Astrocyte (in vitro differentiated cells and primary cell): Measurements from ENCODE around the gene PITPNM2. TPM values are rescaled to one million over a fixed set of nuclear protein-coding genes. Genes with fewer than 3 reads are reported as not detected.

ENCODE experiments used
- DNase-seq: peaks from one replicate; pipeline ENCODE4 v3.0.0-alpha.2; 2010; ENCODE audit warnings: low read depth
- FAIRE-seq: peaks from 2 replicates; lab custom pipeline; 2011; peaks lifted over from hg19 to GRCh38; lab: Jason Lieb, UNC
- H2AFZ ChIP-seq: 2 replicates; pipeline ENCODE4 v1.6.0; 2012; ENCODE audit warnings: low read depth, low read length, inconsistent platforms
- H3K27ac ChIP-seq: 2 replicates; pipeline ENCODE4 v1.5.1; 2011; ENCODE audit warnings: low read depth, low read length, inconsistent platforms
- H3K27me3 ChIP-seq: 2 replicates; pipeline ENCODE4 v1.6.0; 2011; ENCODE audit warnings: low read length, inconsistent platforms; ENCODE audit not compliant: insufficient read depth
- H3K36me3 ChIP-seq: 2 replicates; pipeline ENCODE4 v1.5.1; 2011; ENCODE audit warnings: low read length, inconsistent platforms; ENCODE audit not compliant: insufficient read depth
- H3K4me1 ChIP-seq: 2 replicates; pipeline ENCODE4 v1.5.1; 2011; ENCODE audit warnings: low read length, inconsistent platforms; ENCODE audit not compliant: insufficient read depth
- H3K4me2 ChIP-seq: 2 replicates; pipeline ENCODE4 v1.6.0; 2012; ENCODE audit warnings: low read length, inconsistent platforms
- H3K4me3 ChIP-seq: 2 replicates; pipeline ENCODE4 v1.5.1; 2011; ENCODE audit warnings: low read depth, mild to moderate bottlenecking, low read length, inconsistent platforms; ENCODE audit not compliant: insufficient read depth
- H3K79me2 ChIP-seq: 2 replicates; pipeline ENCODE4 v1.6.0; 2012; ENCODE audit warnings: mild to moderate bottlenecking, low read length, inconsistent platforms; ENCODE audit not compliant: insufficient read depth
- H3K9ac ChIP-seq: 2 replicates; pipeline ENCODE4 v1.6.0; 2012; ENCODE audit warnings: mild to moderate bottlenecking, low read length, inconsistent platforms
- H3K9me3 ChIP-seq: 2 replicates; pipeline ENCODE4 v1.5.1; 2012; ENCODE audit warnings: low read depth, mild to moderate bottlenecking, low read length, inconsistent platforms; ENCODE audit not compliant: insufficient read depth
- H4K20me1 ChIP-seq: 2 replicates; pipeline ENCODE4 v1.6.0; 2012; ENCODE audit warnings: low read length, inconsistent platforms; ENCODE audit not compliant: insufficient read depth
- H3K27ac Mint-ChIP-seq: one replicate; pipeline ENCODE4 v1.8.0; 2021; ENCODE audit warnings: mild to moderate bottlenecking, mixed read lengths; ENCODE audit not compliant: unreplicated experiment
- H3K27me3 Mint-ChIP-seq: one replicate; pipeline ENCODE4 v1.8.0; 2021; ENCODE audit warnings: low read depth, mixed read lengths; ENCODE audit not compliant: unreplicated experiment
- H3K36me3 Mint-ChIP-seq: one replicate; pipeline ENCODE4 v1.8.0; 2021; ENCODE audit warnings: low read depth, mixed read lengths; ENCODE audit not compliant: unreplicated experiment
- H3K4me1 Mint-ChIP-seq: one replicate; pipeline ENCODE4 v1.8.0; 2021; ENCODE audit warnings: low read depth, mixed read lengths; ENCODE audit not compliant: unreplicated experiment
- H3K4me3 Mint-ChIP-seq: one replicate; pipeline ENCODE4 v1.8.0; 2021; ENCODE audit warnings: mild to moderate bottlenecking, moderate library complexity, mixed read lengths; ENCODE audit not compliant: unreplicated experiment
- H3K9me3 Mint-ChIP-seq: one replicate; pipeline ENCODE4 v1.8.0; 2021; ENCODE audit warnings: mild to moderate bottlenecking, mixed read lengths; ENCODE audit not compliant: unreplicated experiment
- EZH2 ChIP-seq: IDR thresholded peaks from 2 replicates; pipeline ENCODE4 v1.6.1; 2012; ENCODE audit warnings: mild to moderate bottlenecking, low read length, inconsistent platforms; ENCODE audit not compliant: insufficient read depth
- total RNA-seq: library from RNA; stranded (reverse); gene quantifications from 2 replicates; pipeline ENCODE4 v1.2.1, GENCODE V29; 2021
- TF ChIP-seq, protein P1 (sequence below): IDR thresholded peaks from 2 replicates; pipeline ENCODE4 v1.5.1; 2011; ENCODE audit warnings: low read depth, mild to moderate bottlenecking, inconsistent platforms, low read length, moderate library complexity; ENCODE audit not compliant: insufficient read depth

PITPNM2 gene
- total RNA-seq, 1 donor from 2014 or later = 13.2 TPM

- FAIRE-seq (no peak), DNase-seq (no peak)
- Mint-ChIP-seq H3K27me3 (no peaks in the 10 kb centered on the region), H3K4me3 (no peak overlapping the region), H3K36me3 (peaks cover 9% of the 10 kb centered on the region), H3K9me3 (no peaks in the 10 kb centered on the region), H3K4me1 (no peaks in the 10 kb centered on the region), H3K27ac (no peak overlapping the region)
- TF ChIP-seq, protein P1, sequence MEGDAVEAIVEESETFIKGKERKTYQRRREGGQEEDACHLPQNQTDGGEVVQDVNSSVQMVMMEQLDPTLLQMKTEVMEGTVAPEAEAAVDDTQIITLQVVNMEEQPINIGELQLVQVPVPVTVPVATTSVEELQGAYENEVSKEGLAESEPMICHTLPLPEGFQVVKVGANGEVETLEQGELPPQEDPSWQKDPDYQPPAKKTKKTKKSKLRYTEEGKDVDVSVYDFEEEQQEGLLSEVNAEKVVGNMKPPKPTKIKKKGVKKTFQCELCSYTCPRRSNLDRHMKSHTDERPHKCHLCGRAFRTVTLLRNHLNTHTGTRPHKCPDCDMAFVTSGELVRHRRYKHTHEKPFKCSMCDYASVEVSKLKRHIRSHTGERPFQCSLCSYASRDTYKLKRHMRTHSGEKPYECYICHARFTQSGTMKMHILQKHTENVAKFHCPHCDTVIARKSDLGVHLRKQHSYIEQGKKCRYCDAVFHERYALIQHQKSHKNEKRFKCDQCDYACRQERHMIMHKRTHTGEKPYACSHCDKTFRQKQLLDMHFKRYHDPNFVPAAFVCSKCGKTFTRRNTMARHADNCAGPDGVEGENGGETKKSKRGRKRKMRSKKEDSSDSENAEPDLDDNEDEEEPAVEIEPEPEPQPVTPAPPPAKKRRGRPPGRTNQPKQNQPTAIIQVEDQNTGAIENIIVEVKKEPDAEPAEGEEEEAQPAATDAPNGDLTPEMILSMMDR = no peak
- no peak for TF ChIP-seq EZH2
- Histone ChIP-seq H3K9ac (no peak overlapping the region), H3K4me2 (no peak overlapping the region), H3K27ac (no peak overlapping the region), H3K36me3 (peaks cover 19% of the 10 kb centered on the region), H3K27me3 (no peaks in the 10 kb centered on the region), H3K79me2 (no peaks in the 10 kb centered on the region), H3K4me1 (no peaks in the 10 kb centered on the region), H3K9me3 (no peaks in the 10 kb centered on the region), H3K4me3 (no peak overlapping the region), H4K20me1 (no peaks in the 10 kb centered on the region), H2AFZ (no peak overlapping the region)
Observed at GRCh38 chr12:123187637-123188036, 36.7 kb upstream of the PITPNM2 start.

DNA sequence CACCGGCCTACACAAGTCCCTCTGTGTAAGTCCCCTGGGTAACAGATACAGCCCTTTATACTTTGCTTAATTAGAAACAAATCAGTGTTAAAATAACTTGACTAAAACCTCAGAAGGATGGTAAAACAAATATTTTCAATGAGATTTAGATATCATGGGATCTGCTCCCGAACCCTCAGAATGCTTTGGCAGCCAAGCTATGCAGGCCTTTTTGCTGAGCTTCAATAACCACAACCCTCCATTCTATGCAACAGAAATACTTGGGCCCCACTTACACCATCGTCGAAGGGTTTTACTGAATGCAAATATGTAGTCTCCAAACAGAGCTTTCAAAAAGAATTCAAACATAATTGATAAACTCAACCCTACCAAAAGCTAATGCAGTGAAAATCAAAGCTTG, 29.3 kb upstream of the PITPNM2 start:
- no peak overlapping the region for H3K27ac ChIP-seq
- no peaks in the 10 kb centered on the region for H3K27me3 ChIP-seq
- FAIRE-seq (no peak), DNase-seq (peak; percentile 6)
- no peak overlapping the region for H3K9ac ChIP-seq
- no peaks in the 10 kb centered on the region for H3K9me3 Mint-ChIP-seq
- peaks cover 28% of the 10 kb centered on the region for H3K36me3 ChIP-seq
- no peak overlapping the region for H3K27ac Mint-ChIP-seq
- no peak overlapping the region for H3K4me3 ChIP-seq
- no peak overlapping the region for H3K4me3 Mint-ChIP-seq
- no peak overlapping the region for H3K4me2 ChIP-seq
- TF ChIP-seq, protein P1 = no peak
- TF ChIP-seq EZH2 = no peak
- no peaks in the 10 kb centered on the region for H3K27me3 Mint-ChIP-seq
- peaks cover 5% of the 10 kb centered on the region for H3K36me3 Mint-ChIP-seq
- H2AFZ ChIP-seq = no peak overlapping the region
- H3K9me3 ChIP-seq = no peaks in the 10 kb centered on the region
- no peaks in the 10 kb centered on the region for H3K4me1 Mint-ChIP-seq
- no peaks in the 10 kb centered on the region for H3K4me1 ChIP-seq
- H3K79me2 ChIP-seq = no peaks in the 10 kb centered on the region
- no peaks in the 10 kb centered on the region for H4K20me1 ChIP-seq

DNA sequence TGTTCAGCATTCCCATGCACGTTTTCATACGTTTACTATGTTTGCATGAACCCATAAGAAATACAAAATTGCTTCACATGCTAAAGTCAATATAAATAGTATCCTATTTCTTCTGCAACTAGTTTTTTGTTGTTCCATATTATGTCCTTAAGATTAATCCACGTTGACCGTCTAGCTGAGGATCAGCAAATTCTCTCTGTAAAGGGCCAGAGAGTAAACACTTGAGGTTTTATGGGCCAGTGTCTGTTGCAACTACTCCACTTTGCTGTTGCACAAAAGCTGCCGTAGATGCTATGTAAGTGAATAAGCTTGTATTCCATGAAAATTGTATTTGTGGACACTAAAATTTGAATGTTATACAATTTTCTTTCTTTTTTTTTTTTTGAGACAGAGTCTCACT, 21.1 kb upstream of the PITPNM2 start:
- H3K4me2 ChIP-seq = no peak overlapping the region
- Mint-ChIP-seq H3K27ac (no peak overlapping the region), H3K4me1 (peaks cover 5% of the 10 kb centered on the region), H3K36me3 (peaks cover 8% of the 10 kb centered on the region), H3K27me3 (no peaks in the 10 kb centered on the region), H3K9me3 (no peaks in the 10 kb centered on the region), H3K4me3 (no peak overlapping the region)
- H3K79me2 ChIP-seq = no peaks in the 10 kb centered on the region
- H3K9ac ChIP-seq = no peak overlapping the region
- peaks cover 13% of the 10 kb centered on the region for H3K36me3 ChIP-seq
- no peaks in the 10 kb centered on the region for H3K9me3 ChIP-seq
- no peak for DNase-seq
- no peak overlapping the region for H2AFZ ChIP-seq
- TF ChIP-seq, protein P1 = no peak
- no peak overlapping the region for H3K4me3 ChIP-seq
- peaks cover 4% of the 10 kb centered on the region for H4K20me1 ChIP-seq
- H3K27ac ChIP-seq = no peak overlapping the region
- no peak for FAIRE-seq
- H3K4me1 ChIP-seq = no peaks in the 10 kb centered on the region
- H3K27me3 ChIP-seq = no peaks in the 10 kb centered on the region
